Glomerular endothelial cell (primary cell): ENCODE results near the gene DDA1. TPM values are rescaled to one million over a fixed set of nuclear protein-coding genes. Genes with fewer than 3 reads are reported as not detected.

ENCODE experiments used
- total RNA-seq: library from RNA; depleted of rRNA; stranded (reverse); fragments of >200 nt; gene quantifications from 2 replicates; pipeline ENCODE4 v1.2.3, GENCODE V29; 2015

The DDA1 gene
- total RNA-seq, 1 donor from 2014 or later: 78.0 TPM

Other genes starting within 250 kb of the DDA1 start
- 2.8 and 4.9 TPM in 2 replicates for gene HAUS8, start 234.1 kb upstream of the DDA1 start, total RNA-seq
- 93.1 and 125 TPM in 2 replicates for gene MYO9B, start 233.8 kb upstream of the DDA1 start, total RNA-seq
- 24.5 and 32.5 TPM in 2 replicates for gene USE1, start 94.2 kb upstream of the DDA1 start, total RNA-seq
- gene OCEL1, start 83.3 kb upstream of the DDA1 start, total RNA-seq: 6.5 and 15.1 TPM in 2 replicates
- gene NR2F6, start 63.6 kb upstream of the DDA1 start, total RNA-seq: 68.1 and 75.5 TPM in 2 replicates
- 31.3 and 40.0 TPM in 2 replicates for gene USHBP1, start 44.8 kb upstream of the DDA1 start, total RNA-seq
- 78.9 and 94.9 TPM in 2 replicates for gene BABAM1, start 42.1 kb upstream of the DDA1 start, total RNA-seq
- 0.39 and 4.3 TPM in 2 replicates for gene ANKLE1, start 27.7 kb upstream of the DDA1 start, total RNA-seq
- gene ABHD8, start 6.1 kb upstream of the DDA1 start, total RNA-seq: 6.8 and 9.3 TPM in 2 replicates
- 91.0 and 103 TPM in 2 replicates for gene MRPL34, start 3.7 kb upstream of the DDA1 start, total RNA-seq
- 6.3 and 9.6 TPM in 2 replicates for gene ANO8, start 25.3 kb downstream of the DDA1 start, total RNA-seq
- 16.6 and 34.1 TPM in 2 replicates for gene GTPBP3, start 28.0 kb downstream of the DDA1 start, total RNA-seq
- 5.4 and 22.9 TPM in 2 replicates for gene PLVAP, start 67.8 kb downstream of the DDA1 start, total RNA-seq
- not detected in 2 replicates for gene CCDC194, start 84.6 kb downstream of the DDA1 start, total RNA-seq
- gene BST2, start 96.1 kb downstream of the DDA1 start, total RNA-seq: 22.8 and 111 TPM in 2 replicates
- 88.2 and 108 TPM in 2 replicates for gene MVB12A, start 110.5 kb downstream of the DDA1 start, total RNA-seq
- 0.06 and 0.39 TPM in 2 replicates for gene TMEM221, start 139.1 kb downstream of the DDA1 start, total RNA-seq
- not detected in 2 replicates for gene NXNL1, start 151.4 kb downstream of the DDA1 start, total RNA-seq
- gene SLC27A1, start 161.0 kb downstream of the DDA1 start, total RNA-seq: 24.6 and 29.5 TPM in 2 replicates
- gene PGLS, start 202.1 kb downstream of the DDA1 start, total RNA-seq: 168 and 179 TPM in 2 replicates
- 297 and 462 TPM in 2 replicates for gene COLGALT1, start 246.1 kb downstream of the DDA1 start, total RNA-seq